Stomach (tissue), 4 donors: ENCODE results near the gene SPDYE6.
"Not testable (repeated sequence)": the region's sequence is repeated elsewhere in the genome, so short reads cannot be mapped to it uniquely, and the experiment has no call there.

ENCODE experiments used
- CTCF ChIP-seq, 7 experiments: fragments of 450-650 bp in 4 of 7; fragments of 200-600 bp in 3 of 7; sonication (generic) in 3 of 7; IDR thresholded peaks; one replicate each; pipeline ENCODE4 v1.5.1; 2016 to 2019; ENCODE audit warnings: antibody characterized with exemption in 7 of 7, control low read depth in 2 of 7, mild to moderate bottlenecking in 1 of 7
- EP300 ChIP-seq: sonication (generic); formaldehyde crosslinking; IDR thresholded peaks from one replicate; pipeline ENCODE4 v1.6.1; 2017; ENCODE audit warnings: antibody characterized with exemption

- TF ChIP-seq CTCF (IDR thresholded peaks at IDR 0.05); EP300: not testable (repeated sequence)
Observed at GRCh38 chr7:102340599-102341368, 15.5 kb downstream of the SPDYE6 start.
